ENCODE data around the gene ITGBL1.

DNA sequence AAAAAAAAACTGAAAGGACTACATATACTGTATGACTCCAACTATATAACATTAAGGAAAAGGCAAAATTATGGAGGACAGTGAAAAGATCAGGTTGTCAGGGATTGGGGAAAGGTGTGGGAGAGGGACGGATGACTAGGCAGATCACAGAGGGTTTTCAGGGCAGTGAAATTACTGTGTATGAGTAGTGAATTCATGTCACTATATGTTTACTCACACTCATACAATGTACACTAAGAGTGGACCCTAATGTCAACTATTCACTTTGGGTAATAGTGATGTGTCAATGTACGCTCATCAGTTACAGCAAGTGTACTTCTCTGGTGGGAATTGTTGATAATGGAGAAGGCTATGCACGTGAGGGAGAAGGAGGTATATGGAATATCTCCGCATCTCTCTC lies 144.3 kb downstream of the ITGBL1 start:
- TF ChIP-seq, protein P1, sequence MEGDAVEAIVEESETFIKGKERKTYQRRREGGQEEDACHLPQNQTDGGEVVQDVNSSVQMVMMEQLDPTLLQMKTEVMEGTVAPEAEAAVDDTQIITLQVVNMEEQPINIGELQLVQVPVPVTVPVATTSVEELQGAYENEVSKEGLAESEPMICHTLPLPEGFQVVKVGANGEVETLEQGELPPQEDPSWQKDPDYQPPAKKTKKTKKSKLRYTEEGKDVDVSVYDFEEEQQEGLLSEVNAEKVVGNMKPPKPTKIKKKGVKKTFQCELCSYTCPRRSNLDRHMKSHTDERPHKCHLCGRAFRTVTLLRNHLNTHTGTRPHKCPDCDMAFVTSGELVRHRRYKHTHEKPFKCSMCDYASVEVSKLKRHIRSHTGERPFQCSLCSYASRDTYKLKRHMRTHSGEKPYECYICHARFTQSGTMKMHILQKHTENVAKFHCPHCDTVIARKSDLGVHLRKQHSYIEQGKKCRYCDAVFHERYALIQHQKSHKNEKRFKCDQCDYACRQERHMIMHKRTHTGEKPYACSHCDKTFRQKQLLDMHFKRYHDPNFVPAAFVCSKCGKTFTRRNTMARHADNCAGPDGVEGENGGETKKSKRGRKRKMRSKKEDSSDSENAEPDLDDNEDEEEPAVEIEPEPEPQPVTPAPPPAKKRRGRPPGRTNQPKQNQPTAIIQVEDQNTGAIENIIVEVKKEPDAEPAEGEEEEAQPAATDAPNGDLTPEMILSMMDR (conservative IDR thresholded peaks at IDR 0.05; ENCODE audit: low read length) = no peak
- no peak for TF ChIP-seq EZH2phosphoT487 (IDR thresholded peaks at IDR 0.05; ENCODE audit: borderline replicate concordance)

Measured in Loucy (cell line).